Endothelial cell of umbilical vein (primary cell): Measurements from ENCODE around the gene TRAPPC5.

ENCODE experiments used
- EZH2 ChIP-seq: IDR thresholded peaks from 2 replicates; pipeline ENCODE4 v1.6.1; 2012; ENCODE audit warnings: borderline replicate concordance, low read depth, mild to moderate bottlenecking, moderate library complexity, low read length, inconsistent platforms; ENCODE audit not compliant: severe bottlenecking
- POLR2AphosphoS5 ChIP-seq: IDR thresholded peaks from 2 replicates; pipeline ENCODE4 v1.6.1; 2012; ENCODE audit warnings: low read depth, mild to moderate bottlenecking, control low read depth, low read length, moderate library complexity; ENCODE audit not compliant: insufficient read depth
- TF ChIP-seq, protein P1 (sequence below), 2 donors: IDR thresholded peaks; 1 replicate in 1 of 2; 2 replicates in 1 of 2; pipeline ENCODE4 v1.5.1; 2011; ENCODE audit warnings: low read length in 2 of 2, mild to moderate bottlenecking in 2 of 2, moderate library complexity in 2 of 2, control low read depth in 1 of 2, inconsistent platforms in 1 of 2, low read depth in 1 of 2; ENCODE audit not compliant: insufficient read depth in 1 of 2; ENCODE audit errors: extremely low read depth in 1 of 2
- TF ChIP-seq, protein P2 (sequence below): IDR thresholded peaks from 2 replicates; pipeline ENCODE4 v1.6.1; 2011; ENCODE audit not compliant: insufficient read depth, insufficient read length

DNA sequence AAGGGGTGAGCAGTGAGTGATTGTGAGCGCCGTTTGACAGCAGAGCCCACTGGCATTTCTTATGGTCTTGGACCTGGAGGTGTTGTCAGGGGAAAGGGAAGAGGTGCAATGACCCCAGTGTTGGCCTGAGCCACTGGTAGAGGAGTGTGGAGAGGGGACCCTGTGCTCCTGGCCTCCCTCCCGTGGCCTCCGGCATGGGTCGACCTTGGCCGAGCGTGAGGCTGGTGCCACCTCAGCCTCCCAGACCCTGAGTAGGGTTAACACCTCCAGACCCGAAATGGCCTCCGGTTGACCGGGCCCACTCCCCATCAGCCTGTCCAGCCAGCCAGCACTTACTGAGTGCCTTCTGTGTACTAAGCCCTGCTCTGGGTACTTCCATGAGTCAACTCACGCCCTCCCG lies 6.5 kb downstream of the TRAPPC5 start:
- TF ChIP-seq POLR2AphosphoS5, result no peak
- TF ChIP-seq, protein P1, sequence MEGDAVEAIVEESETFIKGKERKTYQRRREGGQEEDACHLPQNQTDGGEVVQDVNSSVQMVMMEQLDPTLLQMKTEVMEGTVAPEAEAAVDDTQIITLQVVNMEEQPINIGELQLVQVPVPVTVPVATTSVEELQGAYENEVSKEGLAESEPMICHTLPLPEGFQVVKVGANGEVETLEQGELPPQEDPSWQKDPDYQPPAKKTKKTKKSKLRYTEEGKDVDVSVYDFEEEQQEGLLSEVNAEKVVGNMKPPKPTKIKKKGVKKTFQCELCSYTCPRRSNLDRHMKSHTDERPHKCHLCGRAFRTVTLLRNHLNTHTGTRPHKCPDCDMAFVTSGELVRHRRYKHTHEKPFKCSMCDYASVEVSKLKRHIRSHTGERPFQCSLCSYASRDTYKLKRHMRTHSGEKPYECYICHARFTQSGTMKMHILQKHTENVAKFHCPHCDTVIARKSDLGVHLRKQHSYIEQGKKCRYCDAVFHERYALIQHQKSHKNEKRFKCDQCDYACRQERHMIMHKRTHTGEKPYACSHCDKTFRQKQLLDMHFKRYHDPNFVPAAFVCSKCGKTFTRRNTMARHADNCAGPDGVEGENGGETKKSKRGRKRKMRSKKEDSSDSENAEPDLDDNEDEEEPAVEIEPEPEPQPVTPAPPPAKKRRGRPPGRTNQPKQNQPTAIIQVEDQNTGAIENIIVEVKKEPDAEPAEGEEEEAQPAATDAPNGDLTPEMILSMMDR (IDR thresholded peaks at IDR 0.05; ENCODE audit: extremely low read depth in 1 of 2, insufficient read depth in 1 of 2, low read depth in 1 of 2, low read length in 2 of 2), result no peak
- TF ChIP-seq, protein P2, sequence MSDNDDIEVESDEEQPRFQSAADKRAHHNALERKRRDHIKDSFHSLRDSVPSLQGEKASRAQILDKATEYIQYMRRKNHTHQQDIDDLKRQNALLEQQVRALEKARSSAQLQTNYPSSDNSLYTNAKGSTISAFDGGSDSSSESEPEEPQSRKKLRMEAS, result no peak
- no peak for TF ChIP-seq EZH2
